Activated naive CD8-positive, alpha-beta T cell treated with anti-CD3 and anti-CD28 coated beads for 36 hours (primary cell): ENCODE measurements around the gene ITIH3. TPM values are rescaled to one million over a fixed set of nuclear protein-coding genes. Genes with fewer than 3 reads are reported as not detected.

Source experiments
- DNase-seq: peaks from one replicate; pipeline ENCODE4 v3.0.0; 2021
- H3K27ac Mint-ChIP-seq: one replicate; pipeline ENCODE4 v1.8.0; 2022; ENCODE audit warnings: mild to moderate bottlenecking, moderate library complexity, mixed read lengths
- H3K27me3 Mint-ChIP-seq: one replicate; pipeline ENCODE4 v1.8.0; 2022; ENCODE audit warnings: mild to moderate bottlenecking, mixed read lengths
- H3K36me3 Mint-ChIP-seq: one replicate; pipeline ENCODE4 v1.8.0; 2021; ENCODE audit warnings: mild to moderate bottlenecking, mixed read lengths
- H3K4me1 Mint-ChIP-seq: one replicate; pipeline ENCODE4 v1.8.0; 2021; ENCODE audit warnings: mixed read lengths
- H3K4me3 Mint-ChIP-seq: one replicate; pipeline ENCODE4 v1.8.0; 2022; ENCODE audit warnings: mild to moderate bottlenecking, moderate library complexity, mixed read lengths
- H3K9me3 Mint-ChIP-seq: one replicate; pipeline ENCODE4 v1.8.0; 2022; ENCODE audit warnings: mixed read lengths
- total RNA-seq, 2 experiments: library from RNA; stranded (reverse); gene quantifications; one replicate each; pipeline ENCODE4 v1.2.3, GENCODE V29; 2021

The ITIH3 gene
- total RNA-seq, 2 experiments from 2014 or later, result not detected

DNA sequence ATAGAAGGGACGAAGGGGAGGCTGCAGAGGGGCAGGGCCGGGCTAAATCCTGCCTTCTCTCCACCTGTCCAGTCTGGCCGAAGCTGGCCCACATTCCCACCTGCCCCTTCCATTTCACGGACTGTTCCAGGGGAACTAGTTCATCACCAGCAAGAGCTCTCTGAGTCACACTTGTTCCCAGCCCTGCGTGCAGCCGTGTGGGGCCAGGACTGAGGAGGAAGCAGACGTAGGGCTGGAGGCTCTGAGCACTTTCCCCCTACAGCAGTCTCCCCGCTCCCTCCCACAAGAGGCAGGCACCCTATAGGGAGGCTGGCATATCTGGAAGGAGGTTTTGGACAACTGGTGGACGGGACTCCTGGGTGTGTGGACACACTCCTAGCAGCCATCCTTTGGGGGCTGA, 32.8 kb downstream of the ITIH3 start:
- Mint-ChIP-seq H3K9me3 (no peaks in the 10 kb centered on the region), H3K4me1 (peaks cover 4% of the 10 kb centered on the region), H3K36me3 (peaks cover 3% of the 10 kb centered on the region), H3K4me3 (no peak overlapping the region), H3K27me3 (no peaks in the 10 kb centered on the region), H3K27ac (no peak overlapping the region)
- no peak for DNase-seq

DNA sequence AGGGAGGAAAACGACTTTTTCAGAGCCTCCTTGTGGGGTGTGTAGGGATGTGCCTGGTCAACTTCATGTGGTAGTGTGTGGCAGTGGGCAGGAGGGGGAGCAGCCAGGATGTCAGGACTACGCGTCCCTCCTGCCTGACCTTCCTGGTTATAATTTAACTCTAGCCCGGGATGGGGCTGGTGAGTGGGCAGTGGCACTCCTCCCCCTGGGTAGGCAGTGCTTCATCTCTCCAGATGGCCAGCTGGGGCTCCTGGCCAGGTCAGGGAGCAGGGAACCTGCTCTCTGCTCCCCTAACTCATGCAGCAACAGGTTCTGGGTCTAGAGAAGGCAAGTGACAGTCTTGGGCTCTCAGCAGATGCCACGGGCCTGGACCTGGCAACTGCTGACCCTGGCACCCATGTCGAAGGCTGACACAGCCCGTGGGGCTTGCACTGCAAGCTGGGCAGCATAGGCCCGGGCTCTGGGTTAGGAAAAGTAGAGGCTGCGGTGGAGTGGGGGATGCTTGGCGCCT, 33.3 kb downstream of the ITIH3 start:
- H3K27ac Mint-ChIP-seq, result no peak overlapping the region
- no peaks in the 10 kb centered on the region for H3K9me3 Mint-ChIP-seq
- DNase-seq, result no peak
- H3K4me1 Mint-ChIP-seq, result peaks cover 4% of the 10 kb centered on the region
- H3K36me3 Mint-ChIP-seq, result peaks cover 3% of the 10 kb centered on the region
- H3K4me3 Mint-ChIP-seq, result no peak overlapping the region
- no peaks in the 10 kb centered on the region for H3K27me3 Mint-ChIP-seq

DNA sequence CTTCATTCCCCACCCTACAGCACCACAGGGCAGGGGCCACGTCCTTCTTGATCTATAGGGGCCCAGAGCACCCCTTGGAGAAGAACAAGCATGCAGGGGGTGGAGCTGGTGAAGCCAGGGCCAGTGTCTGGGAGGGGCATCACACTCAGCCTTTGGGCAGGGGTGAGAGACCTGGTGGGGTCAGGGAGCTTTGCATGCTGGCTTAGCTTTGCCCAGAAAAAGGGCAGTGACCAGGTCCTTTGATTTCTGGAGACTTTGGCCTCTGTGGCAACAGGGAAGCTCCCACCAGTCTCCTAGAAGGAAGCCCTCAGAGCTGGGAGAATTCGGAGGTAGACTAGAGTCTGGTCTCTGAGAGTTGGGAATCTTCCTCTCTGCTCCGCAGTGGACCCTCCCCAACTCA, 34.9 kb downstream of the ITIH3 start:
- Mint-ChIP-seq H3K36me3 (peaks cover 3% of the 10 kb centered on the region), H3K27ac (no peak overlapping the region), H3K27me3 (no peaks in the 10 kb centered on the region), H3K9me3 (no peaks in the 10 kb centered on the region), H3K4me1 (peaks cover 4% of the 10 kb centered on the region), H3K4me3 (no peak overlapping the region)
- DNase-seq, result no peak

DNA sequence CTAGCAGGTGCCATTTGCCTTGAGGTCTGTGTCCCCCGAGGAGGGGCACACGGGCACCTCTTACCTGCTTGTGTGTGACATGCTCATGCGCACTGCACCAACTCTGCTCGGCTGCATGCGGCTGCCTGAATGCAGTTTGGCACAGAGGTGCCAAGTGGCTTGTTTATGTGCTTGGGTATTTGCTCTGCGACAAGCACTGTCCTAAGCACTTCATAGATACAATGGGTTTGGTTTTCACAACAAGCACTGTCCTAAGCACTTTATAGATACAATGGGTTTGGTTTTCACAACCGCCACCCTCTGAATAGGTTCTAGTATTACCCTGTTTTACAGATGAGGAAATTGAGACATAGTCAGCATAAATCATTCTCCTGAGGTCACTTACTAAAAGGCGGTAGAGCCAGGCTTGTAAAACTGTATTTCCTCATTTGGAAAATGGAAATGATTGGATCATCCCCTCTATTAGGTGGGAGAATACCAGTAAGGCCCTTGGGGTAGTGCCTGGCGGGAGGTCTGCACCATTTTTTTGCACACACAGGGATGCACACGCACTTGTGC, 35.4 kb downstream of the ITIH3 start:
- no peak for DNase-seq
- H3K4me1 Mint-ChIP-seq, result peaks cover 4% of the 10 kb centered on the region
- H3K27me3 Mint-ChIP-seq, result no peaks in the 10 kb centered on the region
- peaks cover 2% of the 10 kb centered on the region for H3K36me3 Mint-ChIP-seq
- no peaks in the 10 kb centered on the region for H3K9me3 Mint-ChIP-seq
- H3K27ac Mint-ChIP-seq, result no peak overlapping the region
- no peak overlapping the region for H3K4me3 Mint-ChIP-seq

GRCh38 chr3:52830535-52831258, 36.1 kb downstream of the ITIH3 start, which contains the start of gene ITIH4:
TSS of gene ITIH4 (minus strand) at chr3:52830672. CDS start at chr3:52830642, 30 bp downstream.
- H3K27ac Mint-ChIP-seq, result no peak within 1 kb of the TSS
- H3K9me3 Mint-ChIP-seq, result no peaks in the 10 kb centered on the region
- no peaks in the 10 kb centered on the region for H3K27me3 Mint-ChIP-seq
- peaks cover 2% of the 10 kb centered on the region for H3K36me3 Mint-ChIP-seq
- peaks cover 4% of the 10 kb centered on the region for H3K4me1 Mint-ChIP-seq
- no peak for DNase-seq
- no peak within 1 kb of the TSS for H3K4me3 Mint-ChIP-seq

- H3K27me3 Mint-ChIP-seq, result no peaks in the 10 kb centered on the region
- peaks cover 3% of the 10 kb centered on the region for H3K36me3 Mint-ChIP-seq
- H3K9me3 Mint-ChIP-seq, result no peaks in the 10 kb centered on the region
- H3K4me1 Mint-ChIP-seq, result peaks cover 4% of the 10 kb centered on the region
- no peak overlapping the region for H3K4me3 Mint-ChIP-seq
- H3K27ac Mint-ChIP-seq, result no peak overlapping the region
- no peak for DNase-seq
Observed at GRCh38 chr3:52831500-52832301, 37.1 kb downstream of the ITIH3 start.

DNA sequence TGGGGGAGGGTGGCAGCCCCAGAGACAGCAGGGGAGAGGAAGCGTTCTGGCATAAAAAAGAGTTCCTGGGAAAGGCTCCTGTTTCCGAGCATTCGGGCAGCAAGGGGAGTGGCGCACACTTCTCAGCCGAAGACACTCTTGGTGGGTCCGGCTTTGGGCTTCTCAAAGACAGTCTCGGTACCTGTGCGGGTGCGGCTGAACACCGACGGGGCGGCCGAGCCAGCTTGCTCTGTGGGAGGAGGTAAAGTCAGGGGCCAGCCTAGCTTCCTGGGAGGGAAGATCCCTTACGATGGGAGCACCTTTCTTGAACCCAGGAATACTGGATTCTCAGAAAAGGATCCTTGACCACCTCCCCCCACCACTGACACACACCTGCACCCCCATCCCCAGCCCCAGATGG, 38.6 kb downstream of the ITIH3 start:
- Mint-ChIP-seq H3K36me3 (peaks cover 4% of the 10 kb centered on the region), H3K9me3 (no peaks in the 10 kb centered on the region), H3K27me3 (no peaks in the 10 kb centered on the region), H3K4me3 (no peak overlapping the region), H3K27ac (no peak overlapping the region), H3K4me1 (peaks cover 12% of the 10 kb centered on the region)
- no peak for DNase-seq

GRCh38 chr3:52834871-52835501, 40.4 kb downstream of the ITIH3 start, which contains the start of gene MUSTN1:
TSS of gene MUSTN1 (minus strand) at chr3:52835019. CDS start at chr3:52834948, 71 bp downstream.
- H3K27ac Mint-ChIP-seq, result no peak within 1 kb of the TSS
- no peaks in the 10 kb centered on the region for H3K27me3 Mint-ChIP-seq
- DNase-seq, result no peak
- no peaks in the 10 kb centered on the region for H3K9me3 Mint-ChIP-seq
- H3K4me3 Mint-ChIP-seq, result no peak within 1 kb of the TSS
- peaks cover 4% of the 10 kb centered on the region for H3K36me3 Mint-ChIP-seq
- H3K4me1 Mint-ChIP-seq, result peaks cover 23% of the 10 kb centered on the region

GRCh38 chr3:52835766-52836470, 41.3 kb downstream of the ITIH3 start:
- Mint-ChIP-seq H3K27ac (no peak overlapping the region), H3K36me3 (peaks cover 4% of the 10 kb centered on the region), H3K4me3 (no peak overlapping the region), H3K9me3 (no peaks in the 10 kb centered on the region), H3K27me3 (no peaks in the 10 kb centered on the region), H3K4me1 (peaks cover 23% of the 10 kb centered on the region)
- DNase-seq, result no peak

DNA sequence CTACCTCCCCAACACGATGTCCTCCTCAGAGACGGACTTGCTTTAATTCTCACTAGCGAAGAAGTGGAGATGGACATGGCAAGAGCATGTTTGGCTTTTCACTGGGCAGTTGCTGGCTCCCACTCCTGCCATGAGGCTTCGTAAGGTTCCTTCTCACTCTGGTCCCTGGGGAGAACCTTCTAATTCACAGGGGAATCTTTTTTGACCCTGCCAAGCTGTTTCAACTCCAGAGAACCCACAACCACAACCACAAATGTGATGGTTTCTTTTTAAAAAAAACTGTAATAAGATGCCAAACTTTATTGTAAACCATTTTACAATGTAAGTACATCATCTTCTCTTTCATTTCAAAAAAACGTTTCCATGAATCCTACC, 41.9 kb downstream of the ITIH3 start:
- Mint-ChIP-seq H3K4me1 (peaks cover 19% of the 10 kb centered on the region), H3K9me3 (no peaks in the 10 kb centered on the region), H3K4me3 (no peak overlapping the region), H3K36me3 (peaks cover 4% of the 10 kb centered on the region), H3K27me3 (no peaks in the 10 kb centered on the region), H3K27ac (no peak overlapping the region)
- DNase-seq, result no peak

DNA sequence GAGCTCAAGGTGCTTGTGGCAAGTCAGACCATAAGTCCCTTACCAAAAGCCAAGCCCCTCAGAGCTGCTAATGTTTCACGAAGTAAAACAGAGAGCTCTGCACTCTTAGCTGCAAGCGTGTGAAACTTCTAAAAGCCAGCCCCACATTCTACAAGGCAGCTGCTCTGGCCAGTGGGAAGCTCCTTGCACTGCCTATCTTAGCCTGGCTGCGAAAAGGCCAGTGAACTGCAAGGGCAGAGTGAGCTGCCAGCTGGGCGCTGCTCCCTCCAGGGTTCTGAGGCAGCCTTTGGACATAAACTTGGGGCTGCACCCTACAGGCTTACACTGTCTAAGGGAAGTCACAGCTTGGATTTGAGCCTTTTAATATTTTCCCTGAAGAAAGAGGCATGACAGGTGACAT, 42.4 kb downstream of the ITIH3 start:
- no peak for DNase-seq
- H3K4me3 Mint-ChIP-seq, result no peak overlapping the region
- no peak overlapping the region for H3K27ac Mint-ChIP-seq
- H3K36me3 Mint-ChIP-seq, result peaks cover 4% of the 10 kb centered on the region
- H3K4me1 Mint-ChIP-seq, result peaks cover 19% of the 10 kb centered on the region
- no peaks in the 10 kb centered on the region for H3K9me3 Mint-ChIP-seq
- H3K27me3 Mint-ChIP-seq, result no peaks in the 10 kb centered on the region

- DNase-seq, result no peak
- Mint-ChIP-seq H3K9me3 (no peaks in the 10 kb centered on the region), H3K36me3 (peaks cover 3% of the 10 kb centered on the region), H3K27me3 (no peaks in the 10 kb centered on the region), H3K4me1 (peaks cover 19% of the 10 kb centered on the region), H3K27ac (no peak overlapping the region), H3K4me3 (no peak overlapping the region)
Observed at GRCh38 chr3:52838561-52839267, 44.1 kb downstream of the ITIH3 start.

- no peak for DNase-seq
- Mint-ChIP-seq H3K4me3 (no peak overlapping the region), H3K27me3 (no peaks in the 10 kb centered on the region), H3K36me3 (peaks cover 3% of the 10 kb centered on the region), H3K9me3 (no peaks in the 10 kb centered on the region), H3K27ac (no peak overlapping the region), H3K4me1 (peaks cover 19% of the 10 kb centered on the region)
Observed at GRCh38 chr3:52839268-52839575, 44.6 kb downstream of the ITIH3 start.

DNA sequence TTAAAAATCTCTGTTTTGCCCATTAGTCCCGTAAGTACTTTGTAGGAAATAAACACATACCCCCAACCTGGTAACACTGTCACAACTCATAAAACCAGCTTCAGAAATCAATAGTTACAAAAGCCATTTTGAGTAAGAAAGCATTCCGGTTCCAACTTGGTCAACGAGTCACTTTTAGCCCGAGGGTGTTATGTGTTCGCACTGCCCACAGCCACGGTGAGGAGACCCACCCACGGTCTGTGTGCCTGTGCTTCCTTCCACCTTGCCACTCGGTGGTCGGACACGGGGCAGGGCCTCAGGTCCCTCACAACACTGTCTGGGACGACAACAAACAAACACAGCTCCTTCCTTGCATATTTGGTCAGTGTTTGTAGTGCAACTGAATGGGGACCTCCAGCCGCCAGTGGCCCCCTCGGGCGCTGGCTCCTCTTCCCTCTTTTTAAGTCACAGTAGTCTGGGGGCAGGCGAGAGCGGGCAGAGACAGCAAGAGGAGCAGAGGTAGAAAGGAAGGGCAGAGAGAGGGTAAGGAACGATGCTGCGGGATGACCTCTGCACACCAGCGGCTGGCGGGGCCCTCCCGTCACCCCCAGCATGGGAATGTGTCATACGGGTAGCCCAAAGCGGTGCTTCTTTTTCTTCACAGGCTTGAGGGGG, 45.4 kb downstream of the ITIH3 start:
- DNase-seq, result no peak
- Mint-ChIP-seq H3K9me3 (no peaks in the 10 kb centered on the region), H3K36me3 (peaks cover 3% of the 10 kb centered on the region), H3K27ac (no peak overlapping the region), H3K27me3 (no peaks in the 10 kb centered on the region), H3K4me1 (peaks cover 19% of the 10 kb centered on the region), H3K4me3 (no peak overlapping the region)
